Measurements from ENCODE around the gene VPS52.
"Not testable (repeated sequence)": the region's sequence is repeated elsewhere in the genome, so short reads cannot be mapped to it uniquely, and the experiment has no call there.

Gene VPS52

GRCh38 chr6:33249732-33250630, 21.7 kb downstream of the VPS52 start:
- DNase-seq = no peak

GRCh38 chr6:33248932-33249731, 22.5 kb downstream of the VPS52 start:
- DNase-seq = peak; percentile 98

DNA sequence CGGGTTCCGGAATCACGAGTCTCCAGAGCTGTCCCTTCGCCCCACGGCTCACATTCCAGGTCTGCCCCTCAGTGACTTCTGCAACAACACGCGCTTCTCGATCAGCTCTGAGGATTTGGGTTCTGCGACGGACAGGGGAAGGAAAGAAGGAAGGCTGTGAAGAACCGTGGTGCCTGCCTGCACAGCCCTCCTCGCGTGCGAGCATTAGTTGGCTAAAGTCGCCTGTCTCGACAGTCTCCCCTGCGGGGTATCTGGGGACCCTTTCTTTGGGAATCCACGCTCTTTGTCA, 23.1 kb downstream of the VPS52 start:
- peak; percentile 51 for DNase-seq

- peak; percentile 68 for DNase-seq
These were observed 23.6 kb downstream of the VPS52 start for GRCh38 chr6:33247977-33248642.

DNA sequence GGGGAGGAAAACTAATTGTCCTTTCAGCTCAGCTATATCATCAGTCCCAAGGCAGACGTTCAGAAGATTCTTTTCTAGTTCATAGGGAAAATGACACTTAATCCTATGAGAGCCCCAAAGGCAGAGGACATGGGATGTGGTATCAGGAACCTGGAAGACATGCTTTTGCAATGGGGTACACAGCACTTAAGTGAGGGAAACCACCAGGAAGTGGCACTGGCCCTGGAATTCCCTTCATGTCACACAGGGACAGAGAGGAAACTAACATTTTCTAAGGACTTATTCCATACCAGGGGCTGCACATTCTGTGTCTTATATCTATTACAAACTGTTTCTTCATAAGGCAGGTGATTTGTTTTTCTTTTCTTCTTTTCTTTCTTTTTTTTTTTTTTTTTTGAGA, 28.2 kb downstream of the VPS52 start:
- no peak for DNase-seq

DNA sequence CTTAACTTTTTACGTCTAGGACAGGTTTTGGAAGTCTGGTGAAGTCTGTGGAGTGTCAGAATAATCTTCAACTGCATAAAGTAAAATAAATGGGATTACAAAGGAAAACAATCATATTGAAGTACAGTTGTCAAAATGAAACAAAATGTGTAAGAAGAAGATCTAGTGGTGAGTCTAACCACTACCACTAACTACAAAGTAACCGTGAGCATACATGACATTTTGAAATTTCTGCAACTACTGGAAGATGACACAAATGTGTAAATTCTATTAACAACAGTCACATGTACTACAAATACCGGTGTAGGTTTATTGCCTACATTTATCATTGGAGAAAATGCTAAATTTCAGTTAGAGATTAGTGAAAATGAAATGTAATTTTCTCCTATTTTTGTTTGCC, 29.7 kb downstream of the VPS52 start:
- no peak for DNase-seq

DNA sequence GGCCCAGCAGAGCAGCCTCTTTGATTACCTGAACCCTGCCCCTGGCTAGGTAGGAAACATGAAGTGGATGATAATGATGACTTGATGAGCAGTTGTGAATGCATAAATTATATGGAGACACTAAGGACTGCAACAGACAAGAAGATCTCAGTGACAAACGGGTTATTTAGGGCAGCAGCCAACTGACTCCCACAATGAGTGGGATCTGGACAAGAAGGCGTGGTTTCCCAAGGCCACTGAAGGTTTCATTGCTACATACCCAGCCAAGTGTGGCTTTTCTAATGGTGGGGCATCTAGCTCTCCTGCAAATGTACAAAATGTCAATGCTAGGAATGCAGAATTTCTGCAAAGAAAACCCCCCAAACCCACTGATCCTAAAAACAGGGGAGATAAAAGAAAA, 33.9 kb downstream of the VPS52 start:
- no peak for DNase-seq

- DNase-seq = no peak
These were observed 34.8 kb downstream of the VPS52 start for GRCh38 chr6:33236852-33237251.

- no peak for DNase-seq
These were observed 35.3 kb downstream of the VPS52 start for GRCh38 chr6:33236328-33236727.

DNA sequence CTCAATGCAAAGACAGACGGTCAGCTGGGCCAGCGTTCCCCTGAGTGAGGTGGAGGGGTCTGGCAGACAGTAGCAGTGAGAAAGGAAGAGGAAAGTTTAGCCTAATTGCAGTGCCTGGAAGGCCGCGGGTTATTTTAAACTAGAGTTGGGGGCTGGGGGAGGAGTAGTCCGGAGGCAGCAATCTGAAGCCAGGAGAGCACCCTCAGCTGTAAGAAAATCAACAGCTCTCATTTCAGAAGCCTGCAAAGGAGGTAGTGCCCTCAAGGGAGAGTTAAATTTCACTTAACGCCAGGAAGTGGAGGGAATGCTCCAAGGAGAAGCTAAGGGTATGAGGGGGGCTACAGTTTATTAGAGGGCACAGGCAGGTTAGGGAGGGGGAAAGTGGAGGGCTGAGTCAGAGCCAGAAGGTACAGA, 36.4 kb downstream of the VPS52 start:
- no peak for DNase-seq

- not testable (repeated sequence) for DNase-seq
These were observed 45.1 kb downstream of the VPS52 start for GRCh38 chr6:33226503-33227120.

- no peak for DNase-seq
These were observed 54.0 kb downstream of the VPS52 start for GRCh38 chr6:33217681-33218080.

DNA sequence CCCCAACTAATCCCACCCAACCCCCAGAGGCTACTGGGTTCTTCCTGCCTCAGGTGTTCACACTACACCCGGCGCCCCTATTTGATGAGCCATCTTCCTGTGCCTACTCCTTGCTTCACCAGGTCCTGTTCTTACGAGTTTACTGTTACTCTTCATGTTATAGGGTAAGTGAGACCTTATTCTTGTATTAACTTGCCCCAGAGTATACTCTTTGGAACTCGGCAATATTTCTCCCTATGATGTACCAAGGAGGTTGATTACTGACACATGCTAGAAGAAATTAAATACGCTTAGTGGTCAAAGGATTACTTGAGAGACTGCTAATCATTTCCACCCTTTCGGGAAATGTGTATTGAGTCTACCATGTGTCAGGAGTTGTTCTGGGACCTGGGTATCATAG, 54.4 kb downstream of the VPS52 start:
- no peak for DNase-seq

GRCh38 chr6:33216117-33216649, 55.5 kb downstream of the VPS52 start:
- DNase-seq = no peak

DNA sequence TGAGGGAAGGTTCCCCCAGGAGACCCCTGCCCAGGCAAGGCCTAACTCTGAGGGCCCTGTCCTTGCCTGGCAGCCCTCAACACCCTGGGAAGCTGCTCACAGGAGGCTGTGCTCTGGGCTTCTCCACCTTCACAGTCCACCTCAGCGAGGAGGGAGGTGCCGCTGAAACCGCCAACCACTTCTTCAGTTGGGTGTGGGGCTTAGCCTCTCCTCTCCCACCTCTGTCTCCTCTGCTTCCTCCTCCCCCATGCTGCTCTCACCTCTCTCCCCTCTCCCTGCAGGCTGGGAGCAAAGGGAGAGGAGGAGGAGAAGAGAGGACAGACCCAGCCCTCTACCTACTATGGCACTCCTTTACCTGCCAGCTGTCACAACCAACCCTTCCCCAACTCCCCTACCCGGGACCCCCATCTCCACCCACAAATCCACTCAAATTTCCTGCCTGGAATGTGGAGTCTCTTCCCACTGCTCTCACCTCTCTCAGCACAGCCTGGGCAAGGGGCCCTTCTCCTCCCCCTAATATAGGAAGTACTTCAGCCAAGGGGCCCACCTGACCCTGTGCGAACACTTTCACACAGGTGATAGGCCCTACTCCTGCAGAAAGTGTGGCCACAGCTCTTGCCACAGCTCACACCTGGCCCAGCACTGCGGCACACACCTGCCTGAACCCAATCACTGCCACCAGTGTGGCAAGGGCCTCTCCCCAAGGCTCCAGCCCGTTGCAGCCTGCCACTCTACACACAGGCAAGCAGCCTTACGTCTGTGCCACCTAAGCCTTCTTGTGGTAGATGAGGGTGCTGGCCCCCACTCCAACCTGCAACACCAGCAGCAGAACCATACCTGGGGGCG, 56.2 kb downstream of the VPS52 start:
- DNase-seq = no peak

DNA sequence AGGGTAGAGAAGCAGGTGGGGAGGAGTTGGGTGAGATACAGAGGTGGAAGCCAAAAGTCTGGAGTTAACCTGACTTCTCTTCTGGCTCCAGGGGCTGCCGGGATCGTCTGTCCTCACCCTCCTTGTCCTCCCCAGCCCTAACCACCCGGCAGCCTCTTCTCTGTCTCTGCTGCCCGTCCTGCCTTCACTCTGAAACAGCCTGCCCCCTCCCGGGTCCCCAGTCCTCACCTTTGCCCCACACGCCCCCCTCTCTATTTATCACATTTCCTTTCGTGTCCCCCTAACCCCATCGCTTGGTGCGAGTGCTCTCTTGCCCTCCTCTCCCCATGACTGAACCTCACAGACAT, 57.7 kb downstream of the VPS52 start:
- no peak for DNase-seq

DNA sequence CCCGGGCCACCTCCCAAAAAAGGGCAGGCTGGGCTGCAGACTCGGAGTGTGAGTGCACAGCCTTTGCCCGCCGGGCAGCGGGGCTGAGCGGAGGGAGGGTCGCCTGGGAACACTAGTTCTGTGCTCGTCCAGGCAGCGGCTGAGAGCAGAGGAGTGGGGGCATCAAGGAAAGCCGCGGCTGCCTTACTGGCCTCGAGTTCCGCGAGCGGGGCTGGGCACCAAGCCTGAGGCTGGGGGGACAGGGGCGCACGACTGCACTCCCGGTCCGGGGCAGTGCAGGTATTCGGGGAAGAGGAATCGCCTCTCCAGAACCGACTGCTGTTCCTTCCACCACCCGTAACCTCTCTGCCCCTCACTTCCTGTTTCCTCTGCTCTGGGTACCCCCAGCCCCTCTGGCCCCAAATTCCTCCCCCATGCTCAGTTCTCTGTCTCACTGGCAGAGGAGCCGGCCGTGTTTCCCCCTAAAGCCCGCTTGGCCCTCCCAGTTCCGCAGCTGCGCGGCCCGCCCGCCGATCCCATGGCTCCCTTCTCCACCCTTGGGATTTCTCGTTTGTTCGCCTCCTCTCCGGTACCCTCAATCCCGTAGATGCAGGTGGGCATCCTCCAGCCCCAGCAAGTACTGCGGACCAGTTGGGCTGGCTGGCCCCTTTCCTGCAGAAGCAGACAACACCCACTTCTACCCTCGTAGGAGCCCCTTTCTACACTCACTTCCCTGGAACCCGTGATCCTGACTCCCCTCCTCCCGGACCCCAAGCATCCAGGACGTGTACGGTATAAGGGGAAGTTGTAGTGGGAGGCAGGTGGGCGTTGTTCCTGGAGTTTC, 58.3 kb downstream of the VPS52 start:
- peak; percentile 36 for DNase-seq

DNA sequence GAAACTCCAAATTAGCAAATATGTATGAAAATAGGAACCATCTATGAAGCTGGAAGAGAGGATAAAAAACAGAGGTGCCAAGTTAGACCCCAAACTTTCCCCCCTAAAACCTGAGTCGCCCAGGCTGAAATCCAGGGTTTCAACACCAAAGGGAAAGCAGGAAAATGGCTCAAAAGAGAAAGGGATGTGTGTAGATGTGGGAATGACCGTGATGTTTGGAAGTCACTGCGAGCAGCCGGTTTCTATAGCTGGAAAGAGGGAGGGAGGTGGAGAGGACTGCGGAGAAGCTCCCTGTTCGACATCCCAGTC, 58.9 kb downstream of the VPS52 start:
- DNase-seq = no peak

DNA sequence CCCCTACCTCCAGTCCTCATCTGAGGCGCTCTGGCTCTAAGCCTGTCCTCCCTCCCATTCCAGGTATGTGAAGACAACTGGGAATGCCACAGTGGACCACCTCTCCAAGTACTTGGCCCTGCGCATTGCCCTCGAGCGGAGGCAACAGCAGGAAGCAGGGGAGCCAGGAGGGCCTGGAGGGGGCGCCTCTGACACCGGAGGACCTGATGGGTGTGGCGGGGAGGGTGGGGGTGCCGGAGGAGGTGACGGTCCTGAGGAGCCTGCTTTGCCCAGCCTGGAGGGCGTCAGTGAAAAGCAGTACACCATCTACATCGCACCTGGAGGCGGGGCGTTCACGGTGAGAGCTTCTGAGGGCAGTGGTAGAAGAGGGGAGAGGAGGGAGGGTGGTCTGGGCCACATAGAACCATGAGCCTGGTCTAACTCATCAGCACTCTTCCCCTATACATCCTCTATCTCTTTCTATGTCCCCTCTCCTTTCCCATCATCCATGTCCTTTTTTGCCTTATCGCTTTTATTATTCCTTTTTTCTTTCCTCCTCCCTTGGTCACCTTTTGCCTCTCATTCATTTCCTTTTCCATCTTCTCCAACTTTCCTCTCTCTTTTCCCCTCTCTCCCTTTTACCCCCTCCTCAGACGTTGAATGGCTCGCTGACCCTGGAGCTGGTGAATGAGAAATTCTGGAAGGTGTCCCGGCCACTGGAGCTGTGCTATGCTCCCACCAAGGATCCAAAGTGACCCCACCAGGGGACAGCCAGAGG, 59.8 kb downstream of the VPS52 start:
- no peak for DNase-seq

DNA sequence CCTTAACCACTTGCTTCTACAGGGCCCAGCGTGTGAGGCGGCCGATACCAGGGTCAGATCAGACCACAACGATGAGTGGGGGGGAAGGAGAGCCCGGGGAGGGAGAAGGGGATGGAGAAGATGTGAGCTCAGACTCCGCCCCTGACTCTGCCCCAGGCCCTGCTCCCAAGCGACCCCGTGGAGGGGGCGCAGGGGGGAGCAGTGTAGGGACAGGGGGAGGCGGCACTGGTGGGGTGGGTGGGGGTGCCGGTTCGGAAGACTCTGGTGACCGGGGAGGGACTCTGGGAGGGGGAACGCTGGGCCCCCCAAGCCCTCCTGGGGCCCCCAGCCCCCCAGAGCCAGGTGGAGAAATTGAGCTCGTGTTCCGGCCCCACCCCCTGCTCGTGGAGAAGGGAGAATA, 60.5 kb downstream of the VPS52 start:
- no peak for DNase-seq

DNA sequence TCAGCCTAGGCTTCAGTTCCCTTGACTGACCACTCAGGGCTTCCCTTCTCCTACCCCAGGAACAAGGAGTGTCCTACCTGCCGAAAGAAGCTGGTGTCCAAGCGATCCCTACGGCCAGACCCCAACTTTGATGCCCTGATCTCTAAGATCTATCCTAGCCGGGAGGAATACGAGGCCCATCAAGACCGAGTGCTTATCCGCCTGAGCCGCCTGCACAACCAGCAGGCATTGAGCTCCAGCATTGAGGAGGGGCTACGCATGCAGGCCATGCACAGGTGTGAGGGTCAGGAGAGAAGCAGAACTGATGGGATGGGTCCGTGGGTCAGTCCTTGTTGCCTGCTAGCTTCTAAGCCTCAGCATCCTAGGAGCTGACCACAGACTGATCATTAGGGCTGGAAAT, 61.8 kb downstream of the VPS52 start:
- no peak for DNase-seq
